Endodermal cell (in vitro differentiated cells): ENCODE results near the gene ANGPTL1. TPM values are rescaled to one million over a fixed set of nuclear protein-coding genes. Genes with fewer than 3 reads are reported as not detected.
"Not testable (repeated sequence)": the region's sequence is repeated elsewhere in the genome, so short reads cannot be mapped to it uniquely, and the experiment has no call there.

Experiments used
- DNase-seq: peaks from one replicate; pipeline ENCODE4 v3.0.0-alpha.2; 2017
- H3K27ac ChIP-seq: 2 replicates; pipeline ENCODE4 v1.5.1; 2013; ENCODE audit warnings: mild to moderate bottlenecking, low read depth, low read length, moderate library complexity
- H3K27me3 ChIP-seq: 2 replicates; pipeline ENCODE4 v1.6.1; 2013; ENCODE audit warnings: mild to moderate bottlenecking, low read length, moderate library complexity; ENCODE audit not compliant: insufficient read depth, control insufficient read depth, poor library complexity, severe bottlenecking
- H3K36me3 ChIP-seq: 2 replicates; pipeline ENCODE4 v1.7.0; 2013; ENCODE audit warnings: mild to moderate bottlenecking, low read length, moderate library complexity; ENCODE audit not compliant: control insufficient read depth, insufficient read depth
- H3K4me1 ChIP-seq: one replicate; pipeline ENCODE4 v1.7.0; 2013; ENCODE audit warnings: low read length; ENCODE audit not compliant: control insufficient read depth, insufficient read depth
- H3K4me3 ChIP-seq: 2 replicates; pipeline ENCODE4 v1.5.1; 2013; ENCODE audit warnings: mild to moderate bottlenecking, low read length, moderate library complexity
- H3K9ac ChIP-seq: 2 replicates; pipeline ENCODE4 v1.6.1; 2013; ENCODE audit warnings: mild to moderate bottlenecking, low read length, moderate library complexity; ENCODE audit not compliant: poor library complexity, severe bottlenecking; ENCODE audit errors: extremely low read depth
- H3K9me3 ChIP-seq: 2 replicates; pipeline ENCODE4 v1.6.1; 2013; ENCODE audit warnings: mild to moderate bottlenecking, low read length, moderate library complexity; ENCODE audit not compliant: control insufficient read depth
- H3K27ac Mint-ChIP-seq: 2 replicates; pipeline ENCODE4 v1.8.0; 2020; ENCODE audit warnings: mixed read lengths
- H3K27me3 Mint-ChIP-seq: 2 replicates; pipeline ENCODE4 v1.8.0; 2021; ENCODE audit warnings: mild to moderate bottlenecking, mixed read lengths; ENCODE audit not compliant: insufficient read depth
- H3K36me3 Mint-ChIP-seq: 2 replicates; pipeline ENCODE4 v1.8.0; 2020; ENCODE audit warnings: low read depth, mixed read lengths
- H3K4me1 Mint-ChIP-seq: 2 replicates; pipeline ENCODE4 v1.8.0; 2020; ENCODE audit warnings: mixed read lengths
- H3K4me3 Mint-ChIP-seq: 2 replicates; pipeline ENCODE4 v1.8.0; 2020; ENCODE audit warnings: mild to moderate bottlenecking, moderate library complexity, mixed read lengths
- H3K9me3 Mint-ChIP-seq: 2 replicates; pipeline ENCODE4 v1.8.0; 2020; ENCODE audit warnings: mild to moderate bottlenecking, mixed read lengths
- CTCF ChIP-seq: fragments of 200-600 bp; sonication (generic); conservative IDR thresholded peaks from 2 replicates; pipeline ENCODE4 v1.5.0; 2021; ENCODE audit warnings: antibody characterized with exemption, mild to moderate bottlenecking
- WGBS, 2 experiments: methylation state at CpG; one replicate each; pipeline versions ENCODE4 v1.1.5 to v1.1.7; 2013; ENCODE audit warnings: missing lambda C conversion rate in 2 of 2, mixed read lengths in 1 of 2; ENCODE audit not compliant: insufficient coverage in 1 of 2, insufficient read length in 1 of 2; 5-methylcytosine and 5-hydroxymethylcytosine counted together
- total RNA-seq, 2 donors: library from RNA; stranded (reverse); fragmentation: NEBNext Ultra II Directional in 1 of 2; extraction: Animal tissue kit (Norgen Biotek cat#: 25700) in 1 of 2; gene quantifications; 2 replicates in 1 of 2; 3 replicates in 1 of 2; pipeline ENCODE4 v1.2.1, GENCODE V29; 2021

Gene ANGPTL1
- total RNA-seq, 2 donors from 2014 or later = not detected

- Mint-ChIP-seq H3K36me3 (peaks cover 2% of the 10 kb centered on the region), H3K9me3 (no peaks in the 10 kb centered on the region), H3K4me3 (no peak overlapping the region), H3K4me1 (peaks cover 6% of the 10 kb centered on the region), H3K27me3 (no peaks in the 10 kb centered on the region), H3K27ac (no peak overlapping the region)
- no peak overlapping the region for H3K27ac ChIP-seq
- H3K27me3 ChIP-seq = no peaks in the 10 kb centered on the region
- TF ChIP-seq CTCF = no peak
- H3K9me3 ChIP-seq = no peaks in the 10 kb centered on the region
- no peak overlapping the region for H3K4me3 ChIP-seq
- no peak for DNase-seq
- no peaks in the 10 kb centered on the region for H3K4me1 ChIP-seq
- WGBS, 2 experiments = 87 to 100% methylated on average over 2 of the region's 2 CpGs
- H3K9ac ChIP-seq = no peak overlapping the region
- peaks cover 16% of the 10 kb centered on the region for H3K36me3 ChIP-seq
These were observed 21.0 kb downstream of the ANGPTL1 start for GRCh38 chr1:178849918-178850317.

- peaks cover 24% of the 10 kb centered on the region for H3K36me3 ChIP-seq
- H3K4me1 Mint-ChIP-seq, H3K4me1 ChIP-seq, H3K27me3 Mint-ChIP-seq, H3K36me3 Mint-ChIP-seq, H3K27ac Mint-ChIP-seq, H3K4me3 ChIP-seq, DNase-seq, H3K9ac ChIP-seq, H3K9me3 ChIP-seq, H3K4me3 Mint-ChIP-seq, H3K27me3 ChIP-seq, H3K27ac ChIP-seq, H3K9me3 Mint-ChIP-seq: not testable (repeated sequence)
- 90 to 100% methylated on average over 1 of the region's 1 CpG for WGBS, 2 experiments
These were observed 23.0 kb downstream of the ANGPTL1 start for GRCh38 chr1:178847919-178848318.

DNA sequence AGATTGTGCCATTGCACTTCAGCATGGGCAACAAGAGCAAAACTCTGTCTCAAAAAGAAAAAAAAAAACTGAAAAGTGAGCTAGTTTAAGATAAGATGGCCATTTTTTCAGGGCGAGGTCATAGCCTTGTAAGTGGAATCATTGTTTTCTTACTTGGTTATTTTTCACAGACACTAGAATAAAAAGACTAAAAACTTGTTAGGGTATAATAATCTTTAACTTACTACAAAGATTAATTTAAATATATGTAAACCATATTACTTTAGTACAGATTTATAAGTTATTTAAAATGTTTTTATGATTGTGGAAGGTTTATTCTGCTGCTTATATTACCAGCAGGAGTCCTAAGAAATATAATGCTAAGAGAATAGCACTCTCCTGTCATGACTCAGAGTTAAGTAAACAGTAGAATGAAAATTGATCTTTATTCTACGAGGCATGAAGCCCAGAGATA lies 23.5 kb downstream of the ANGPTL1 start:
- H3K27me3 ChIP-seq = no peaks in the 10 kb centered on the region
- H3K9me3 Mint-ChIP-seq = no peaks in the 10 kb centered on the region
- peaks cover 2% of the 10 kb centered on the region for H3K36me3 Mint-ChIP-seq
- WGBS, 2 experiments = 60 to 84% methylated on average over 1 to 2 of the region's 2 CpGs
- H3K27ac Mint-ChIP-seq = no peak overlapping the region
- no peaks in the 10 kb centered on the region for H3K27me3 Mint-ChIP-seq
- H3K4me3 ChIP-seq = no peak overlapping the region
- H3K9ac ChIP-seq = no peak overlapping the region
- no peak for TF ChIP-seq CTCF
- H3K36me3 ChIP-seq = peaks cover 24% of the 10 kb centered on the region
- DNase-seq = no peak
- H3K27ac ChIP-seq = no peak overlapping the region
- H3K4me1 Mint-ChIP-seq = peaks cover 6% of the 10 kb centered on the region
- H3K4me3 Mint-ChIP-seq = no peak overlapping the region
- no peaks in the 10 kb centered on the region for H3K4me1 ChIP-seq
- H3K9me3 ChIP-seq = no peaks in the 10 kb centered on the region

DNA sequence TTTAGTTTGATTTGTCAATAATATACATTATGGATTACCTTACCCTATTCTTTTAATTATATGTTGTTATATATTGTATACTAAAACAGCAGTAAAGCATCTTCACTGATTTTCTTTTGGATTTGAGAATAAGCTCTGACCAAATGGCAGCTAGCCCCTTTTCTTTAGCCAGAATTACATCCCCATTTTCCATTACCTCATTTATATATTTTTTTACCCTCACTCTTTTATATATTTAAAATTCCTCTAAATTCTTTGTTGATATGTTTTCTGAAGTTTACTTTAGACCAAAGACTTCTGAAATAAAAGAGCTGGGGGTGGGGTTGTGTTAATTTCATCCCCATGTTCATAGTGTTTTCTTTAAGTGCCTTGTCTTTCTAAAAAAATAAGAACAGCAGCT lies 24.6 kb downstream of the ANGPTL1 start:
- Histone ChIP-seq H3K4me3 (no peak overlapping the region), H3K27me3 (no peaks in the 10 kb centered on the region), H3K4me1 (no peaks in the 10 kb centered on the region), H3K9ac (no peak overlapping the region), H3K9me3 (no peaks in the 10 kb centered on the region), H3K36me3 (peaks cover 24% of the 10 kb centered on the region), H3K27ac (no peak overlapping the region)
- H3K36me3 Mint-ChIP-seq = peaks cover 2% of the 10 kb centered on the region
- no peak overlapping the region for H3K4me3 Mint-ChIP-seq
- no peak for TF ChIP-seq CTCF
- no peaks in the 10 kb centered on the region for H3K27me3 Mint-ChIP-seq
- H3K27ac Mint-ChIP-seq = no peak overlapping the region
- no peaks in the 10 kb centered on the region for H3K9me3 Mint-ChIP-seq
- DNase-seq = no peak
- peaks cover 6% of the 10 kb centered on the region for H3K4me1 Mint-ChIP-seq
